Thoracic aorta (tissue), 2 donors: ENCODE measurements around the gene SPHK2. TPM values are rescaled to one million over a fixed set of nuclear protein-coding genes. Genes with fewer than 3 reads are reported as not detected.

Source experiments
- ATAC-seq: fragments of 150-250 bp; one replicate; pipeline ENCODE4 v1.8.0; 2017; ENCODE audit warnings: low read depth; ENCODE audit not compliant: insufficient number of reproducible peaks, low FRiP score
- DNase-seq: peaks from one replicate; pipeline ENCODE4 v3.0.0-alpha.2; 2020; ENCODE audit warnings: low spot score
- H3K27ac ChIP-seq, 2 donors: fragments of 200-600 bp; sonication (generic); 1 replicate in 1 of 2; 2 replicates in 1 of 2; pipeline ENCODE4 v1.5.1; 2016; ENCODE audit warnings: mild to moderate bottlenecking in 2 of 2, moderate library complexity in 2 of 2
- H3K27me3 ChIP-seq: fragments of 200-600 bp; sonication (generic); replicated peaks from 2 replicates; pipeline ENCODE4 v1.6.0; 2016; ENCODE audit warnings: mild to moderate bottlenecking; ENCODE audit not compliant: insufficient read depth
- H3K36me3 ChIP-seq: fragments of 200-600 bp; sonication (generic); one replicate; pipeline ENCODE4 v1.5.1; 2016
- H3K4me1 ChIP-seq, 2 donors: fragments of 200-600 bp; sonication (generic); 1 replicate in 1 of 2; 2 replicates in 1 of 2; pipeline versions ENCODE4 v1.5.1 to v1.6.0; 2016; ENCODE audit warnings: low read depth in 2 of 2, mild to moderate bottlenecking in 1 of 2; ENCODE audit not compliant: control insufficient read depth in 1 of 2
- H3K4me3 ChIP-seq: fragments of 200-600 bp; sonication (generic); 2 replicates; pipeline ENCODE4 v1.5.1; 2016; ENCODE audit warnings: mild to moderate bottlenecking
- H3K9me3 ChIP-seq: fragments of 200-600 bp; sonication (generic); 2 replicates; pipeline ENCODE4 v1.5.1; 2016
- total RNA-seq, 2 donors: library from RNA; depleted of rRNA; stranded (reverse); fragments of >200 nt; gene quantifications; one replicate each; pipeline versions ENCODE4 v1.1.0 to v1.2.3, GENCODE V29; 2016
- TF ChIP-seq, protein P1 (sequence below): fragments of 200-600 bp; sonication (generic); IDR thresholded peaks from one replicate; pipeline ENCODE4 v1.5.1; 2019; ENCODE audit warnings: antibody characterized with exemption

SPHK2 gene
- total RNA-seq, 2 donors from 2014 or later, result 16.2 to 49.0 TPM

DNA sequence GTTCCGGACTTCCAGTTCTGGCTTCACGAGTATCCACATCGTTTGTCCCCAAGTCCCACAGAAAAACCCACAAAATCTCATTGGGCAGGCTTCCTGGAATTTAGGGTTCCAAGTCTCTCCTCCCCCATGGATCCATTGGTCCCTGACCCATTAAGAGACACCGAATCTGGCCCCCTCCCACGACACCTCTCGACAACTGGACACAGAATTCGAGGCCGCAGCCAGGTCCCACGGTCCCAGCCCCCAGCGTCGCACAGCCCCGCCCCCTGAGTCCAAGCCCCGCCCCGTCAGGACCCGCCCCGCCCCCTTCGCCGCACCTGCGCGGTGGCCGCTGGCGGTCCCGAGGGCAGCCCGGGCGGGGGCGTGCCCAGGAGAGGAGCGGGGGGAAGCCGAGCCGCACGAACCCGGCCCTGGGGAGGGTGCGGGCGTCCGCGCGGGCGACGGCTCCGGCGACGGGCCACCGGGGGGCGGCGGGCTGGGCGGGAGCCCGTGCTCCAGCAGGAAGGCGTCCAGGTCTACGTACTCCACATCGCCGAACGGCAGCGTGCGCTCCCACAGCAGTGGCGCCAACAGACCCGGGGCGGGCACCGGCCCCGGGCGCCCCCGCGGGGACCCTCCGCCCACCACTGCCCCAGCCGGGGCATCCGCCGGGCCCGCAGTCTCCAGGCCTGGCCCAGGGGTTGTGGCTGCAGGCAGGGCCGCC, 16.1 kb downstream of the SPHK2 start:
- TF ChIP-seq, protein P1, sequence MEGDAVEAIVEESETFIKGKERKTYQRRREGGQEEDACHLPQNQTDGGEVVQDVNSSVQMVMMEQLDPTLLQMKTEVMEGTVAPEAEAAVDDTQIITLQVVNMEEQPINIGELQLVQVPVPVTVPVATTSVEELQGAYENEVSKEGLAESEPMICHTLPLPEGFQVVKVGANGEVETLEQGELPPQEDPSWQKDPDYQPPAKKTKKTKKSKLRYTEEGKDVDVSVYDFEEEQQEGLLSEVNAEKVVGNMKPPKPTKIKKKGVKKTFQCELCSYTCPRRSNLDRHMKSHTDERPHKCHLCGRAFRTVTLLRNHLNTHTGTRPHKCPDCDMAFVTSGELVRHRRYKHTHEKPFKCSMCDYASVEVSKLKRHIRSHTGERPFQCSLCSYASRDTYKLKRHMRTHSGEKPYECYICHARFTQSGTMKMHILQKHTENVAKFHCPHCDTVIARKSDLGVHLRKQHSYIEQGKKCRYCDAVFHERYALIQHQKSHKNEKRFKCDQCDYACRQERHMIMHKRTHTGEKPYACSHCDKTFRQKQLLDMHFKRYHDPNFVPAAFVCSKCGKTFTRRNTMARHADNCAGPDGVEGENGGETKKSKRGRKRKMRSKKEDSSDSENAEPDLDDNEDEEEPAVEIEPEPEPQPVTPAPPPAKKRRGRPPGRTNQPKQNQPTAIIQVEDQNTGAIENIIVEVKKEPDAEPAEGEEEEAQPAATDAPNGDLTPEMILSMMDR, result no peak
- H3K9me3 ChIP-seq, result no peaks in the 10 kb centered on the region
- peak overlapping the region; percentile 90 for H3K4me3 ChIP-seq
- DNase-seq (no peak), ATAC-seq (peak; percentile 5)
- no peaks in the 10 kb centered on the region for H3K27me3 ChIP-seq
- H3K27ac ChIP-seq, result peak overlapping the region; percentile 97 to 98
- H3K36me3 ChIP-seq, result no peaks in the 10 kb centered on the region
- peaks cover 37 to 66% of the 10 kb centered on the region in 2 donors for H3K4me1 ChIP-seq

DNA sequence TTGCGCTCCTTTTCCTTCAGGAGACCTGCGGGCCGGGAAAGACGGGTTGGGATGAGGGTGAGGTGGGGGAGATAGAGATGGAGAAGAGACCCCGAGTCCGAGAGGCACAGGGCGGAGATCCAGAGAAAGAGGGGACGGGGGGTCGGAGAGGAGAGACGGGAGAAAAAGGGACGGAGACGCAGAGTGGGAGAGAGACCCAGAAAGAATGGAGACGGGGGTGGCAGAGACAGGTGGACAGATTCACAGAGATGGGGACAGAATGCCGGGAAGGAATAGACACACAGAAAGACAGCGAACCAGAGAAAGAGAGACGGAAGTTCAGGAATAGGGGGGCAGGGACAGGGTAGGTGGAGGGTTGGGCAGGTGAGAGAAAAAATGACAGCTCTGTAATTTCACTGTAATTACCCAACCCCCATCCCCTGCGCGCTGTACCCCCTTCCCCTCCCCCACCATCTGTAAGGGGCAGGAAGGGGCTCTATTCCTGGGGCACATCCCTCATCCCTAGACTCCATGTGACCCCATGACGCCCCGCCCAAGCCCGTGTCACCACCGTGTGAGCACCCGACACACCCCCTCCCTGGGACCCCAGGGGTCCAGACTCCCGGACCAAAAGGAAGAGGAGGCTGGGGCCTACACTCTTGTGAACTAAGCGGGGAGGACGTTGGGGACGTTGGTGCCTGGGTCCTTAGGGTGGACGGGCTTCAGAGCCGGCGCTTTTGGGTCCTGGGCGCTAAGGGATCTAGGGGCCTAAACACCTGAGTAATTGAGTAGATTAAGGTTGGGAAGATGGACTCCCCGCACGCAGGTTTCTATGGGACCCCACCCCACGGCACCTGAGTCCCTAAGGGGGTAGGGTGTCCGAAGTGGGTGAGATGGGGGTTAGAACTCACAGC, 16.9 kb downstream of the SPHK2 start:
- Histone ChIP-seq H3K4me1 (peaks cover 29 to 58% of the 10 kb centered on the region in 2 donors), H3K9me3 (no peaks in the 10 kb centered on the region), H3K36me3 (no peaks in the 10 kb centered on the region), H3K27me3 (no peaks in the 10 kb centered on the region), H3K4me3 (peak overlapping the region; percentile 90), H3K27ac (peak overlapping the region; percentile 97 to 98)
- TF ChIP-seq, protein P1, result peak; percentile 9
- DNase-seq (no peak), ATAC-seq (no peak)

DNA sequence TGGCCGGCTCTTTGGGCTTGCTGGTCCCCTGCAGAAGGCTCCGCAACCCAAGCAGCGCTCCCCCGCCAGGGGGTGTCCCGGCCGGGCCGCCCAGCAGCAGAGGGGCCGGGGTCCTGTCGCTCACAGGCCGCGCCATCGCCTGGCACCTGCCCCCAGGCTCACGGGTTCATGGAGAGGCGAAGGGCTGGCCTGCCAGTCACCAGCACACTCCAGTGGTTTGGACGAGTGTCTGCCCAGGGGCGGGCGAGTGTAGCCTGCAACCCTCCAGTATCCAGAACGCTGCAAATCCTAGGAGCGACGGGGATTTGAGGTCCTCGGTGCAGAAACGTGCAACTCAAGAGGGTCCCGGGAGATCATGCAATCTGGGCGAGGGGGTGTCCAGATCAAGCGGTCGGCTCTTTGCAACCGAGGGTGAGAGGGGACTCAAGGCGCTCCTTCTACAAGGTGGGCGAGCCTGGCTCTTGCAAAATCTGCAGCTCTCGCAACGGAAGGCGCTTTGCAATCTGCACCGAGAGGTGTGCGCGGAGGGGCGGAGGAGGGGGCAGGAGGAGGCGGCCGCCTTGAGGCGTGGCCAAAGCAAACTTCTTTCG, 17.6 kb downstream of the SPHK2 start, which contains the start of gene DBP:
Gene DBP, minus strand, starts transcription at position 521 of the 590 bp plus-strand sequence. Its CDS starts 385 bp downstream, at position 136.
- no peaks in the 10 kb centered on the region for H3K9me3 ChIP-seq
- DNase-seq (no peak), ATAC-seq (no peak)
- peaks cover 26 to 50% of the 10 kb centered on the region in 2 donors for H3K4me1 ChIP-seq
- TF ChIP-seq, protein P1, result no peak
- peak within 1 kb of the TSS; percentile 90 for H3K4me3 ChIP-seq
- no peaks in the 10 kb centered on the region for H3K27me3 ChIP-seq
- peak within 1 kb of the TSS; percentile 97 to 98 for H3K27ac ChIP-seq
- no peaks in the 10 kb centered on the region for H3K36me3 ChIP-seq

DNA sequence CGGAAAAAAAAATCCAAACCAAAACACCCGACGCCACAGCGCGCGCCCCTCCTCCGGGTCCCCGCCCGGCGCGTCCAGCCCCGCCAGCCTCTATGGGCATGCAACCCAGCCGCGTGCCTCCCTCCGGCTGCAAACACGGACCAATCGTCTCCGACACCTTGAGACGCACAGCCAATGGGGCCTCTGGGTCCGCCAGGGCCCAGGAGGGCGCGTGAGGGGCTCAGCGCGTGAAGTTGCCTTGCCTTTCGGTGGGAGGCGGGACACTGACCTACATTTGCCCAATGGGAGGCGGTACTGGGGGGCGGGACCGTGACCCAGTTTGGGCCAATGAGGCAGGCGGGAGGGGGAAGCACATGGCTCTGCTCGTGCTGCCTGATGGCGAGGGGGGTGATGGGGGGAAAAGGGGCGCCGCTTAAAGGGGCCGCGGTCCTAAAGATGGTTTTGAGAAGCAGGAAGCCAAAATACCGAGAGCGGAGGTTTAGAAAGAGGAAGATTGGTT, 18.2 kb downstream of the SPHK2 start:
- ATAC-seq (peak; percentile 61), DNase-seq (peak; percentile 99)
- peaks cover 26 to 45% of the 10 kb centered on the region in 2 donors for H3K4me1 ChIP-seq
- no peaks in the 10 kb centered on the region for H3K36me3 ChIP-seq
- TF ChIP-seq, protein P1, result no peak
- no peaks in the 10 kb centered on the region for H3K27me3 ChIP-seq
- no peaks in the 10 kb centered on the region for H3K9me3 ChIP-seq
- peak overlapping the region; percentile 97 to 98 for H3K27ac ChIP-seq
- H3K4me3 ChIP-seq, result peak overlapping the region; percentile 90
